ENCODE measurements around the gene HIGD2A.

The HIGD2A gene

GRCh38 chr5:176368726-176369125, 19.8 kb upstream of the HIGD2A start:
- no peak for DNase-seq (ENCODE audit: low read depth in 1 of 2, low spot score in 1 of 2)

DNA sequence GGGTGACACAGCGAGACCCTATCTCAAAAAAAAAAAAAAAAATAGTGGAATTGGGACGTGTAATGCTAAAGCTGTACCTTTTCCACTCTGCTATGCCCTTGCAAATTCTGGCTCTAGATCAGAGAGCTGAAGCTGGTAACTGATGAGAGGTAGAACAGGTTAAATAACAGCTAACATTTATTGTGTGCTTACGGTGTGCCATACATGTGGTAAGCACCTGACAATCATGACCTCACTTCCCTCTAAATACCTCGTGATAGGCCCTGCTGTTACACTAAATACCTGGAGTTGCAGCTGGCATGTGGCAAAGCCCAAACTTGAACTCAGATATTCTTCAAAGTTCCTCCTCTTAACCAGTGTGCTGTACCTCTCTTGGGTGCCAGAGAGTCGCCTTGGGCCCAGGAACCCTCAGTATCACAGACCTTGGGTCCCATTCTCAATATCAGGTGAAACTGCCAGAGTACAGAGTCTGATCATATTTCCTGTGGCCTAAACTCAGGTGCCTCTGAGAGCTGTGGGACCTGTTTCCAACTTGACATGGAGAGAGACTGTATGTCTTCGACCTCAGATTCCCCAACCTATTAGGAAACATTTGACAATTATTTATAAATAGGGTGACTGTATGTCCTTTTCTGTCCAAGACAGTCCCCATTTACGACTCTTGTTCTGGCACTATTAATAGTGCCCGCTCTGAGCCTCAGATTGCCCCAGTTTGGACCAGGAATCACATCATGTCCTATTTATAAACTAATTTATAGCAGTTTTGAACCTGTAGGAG, 18.4 kb upstream of the HIGD2A start:
- no peak for DNase-seq (ENCODE audit: low read depth in 1 of 2, low spot score in 1 of 2)

DNA sequence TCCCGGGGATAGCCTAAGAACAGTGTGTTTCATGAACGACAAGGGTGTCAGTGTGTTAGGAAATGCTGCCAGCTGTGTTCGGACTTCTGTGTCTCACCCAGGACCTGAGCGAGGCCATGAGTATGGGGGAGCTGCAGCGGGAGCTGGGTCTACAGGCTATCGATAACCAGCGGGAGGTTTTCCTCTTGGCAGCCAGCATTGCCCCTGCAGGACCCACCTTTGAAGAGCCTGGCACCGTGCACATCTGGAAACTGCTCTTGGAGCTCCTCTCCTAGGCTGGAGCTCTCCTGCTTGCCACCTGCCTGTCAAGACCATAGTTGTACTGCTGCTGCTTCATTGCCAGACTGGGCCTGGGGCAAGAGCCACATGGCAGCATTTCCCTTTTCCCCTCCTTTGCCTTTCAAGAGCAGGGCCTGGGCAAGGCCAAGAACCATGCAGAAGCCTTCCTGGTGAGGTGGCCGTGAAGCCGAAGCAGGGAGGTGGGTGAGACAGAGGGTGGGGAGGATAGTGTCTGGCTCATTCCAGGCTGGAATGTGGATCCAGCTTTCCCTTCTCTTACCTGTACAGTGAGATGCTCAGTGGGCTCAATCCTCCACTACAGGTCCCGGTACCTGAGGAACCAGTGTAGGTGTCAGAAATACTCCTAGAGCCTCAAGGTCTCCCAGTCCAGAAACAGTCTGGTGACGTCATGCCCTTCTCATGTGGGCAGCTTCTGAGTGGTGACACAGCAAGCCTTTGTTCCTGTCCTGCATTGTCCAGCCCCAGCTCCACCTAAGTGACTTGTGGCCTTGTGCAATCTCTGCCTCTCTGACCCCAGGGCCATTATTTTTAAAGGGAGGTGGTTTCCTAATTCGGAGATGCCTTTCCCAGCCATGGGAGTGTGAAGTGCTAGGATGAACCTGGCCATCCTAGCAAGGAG, 16.7 kb upstream of the HIGD2A start:
- no peak for DNase-seq (ENCODE audit: low read depth in 1 of 2, low spot score in 1 of 2)

GRCh38 chr5:176373100-176373818, 15.3 kb upstream of the HIGD2A start:
- no peak for DNase-seq (ENCODE audit: low read depth in 1 of 2, low spot score in 1 of 2)

- no peak for DNase-seq (ENCODE audit: low read depth in 1 of 2, low spot score in 1 of 2)
Observed at GRCh38 chr5:176379881-176380280, 8.7 kb upstream of the HIGD2A start.

GRCh38 chr5:176381423-176381822, 7.1 kb upstream of the HIGD2A start:
- DNase-seq (ENCODE audit: low read depth in 1 of 2, low spot score in 1 of 2), result no peak

DNA sequence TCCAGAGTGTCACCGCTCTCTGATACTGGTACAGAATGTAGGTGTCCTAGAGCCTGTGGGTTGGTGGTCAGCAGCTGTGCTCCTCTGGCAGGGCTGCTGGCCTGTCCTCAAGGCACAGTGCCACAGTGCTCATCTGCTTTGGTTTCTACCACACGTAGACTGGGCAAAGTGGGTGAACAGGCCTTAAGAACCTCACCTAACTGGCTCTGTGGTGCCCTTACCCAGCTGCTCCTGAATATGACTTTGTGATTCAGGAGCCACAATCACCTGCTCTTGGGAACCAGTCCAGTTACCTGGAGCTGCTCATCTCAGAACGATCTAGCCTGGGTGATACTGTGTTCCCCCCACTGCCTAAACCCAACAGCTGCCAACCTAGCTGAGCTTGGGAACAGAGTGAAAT, 6.6 kb upstream of the HIGD2A start:
- DNase-seq (ENCODE audit: low read depth in 1 of 2, low spot score in 1 of 2), result no peak

DNA sequence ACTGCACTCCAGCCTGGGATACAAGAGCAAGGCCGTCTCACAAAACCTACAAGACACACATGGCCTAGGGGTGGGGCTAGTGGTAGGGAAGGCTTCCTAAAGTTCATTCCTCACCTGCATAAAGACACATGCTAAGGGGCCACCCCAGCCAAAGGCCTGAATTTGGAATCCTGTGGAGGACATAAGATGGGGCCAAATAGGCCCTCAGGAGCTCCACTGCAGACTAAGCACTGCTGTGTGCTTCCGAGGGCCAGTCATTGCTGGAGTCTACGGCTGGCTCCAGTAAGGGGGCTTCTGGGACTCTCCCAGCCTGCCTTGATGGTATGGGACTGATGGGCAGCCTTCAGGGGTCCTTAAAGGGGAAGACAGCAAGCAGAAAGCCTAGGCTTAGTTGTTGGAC, 5.8 kb upstream of the HIGD2A start:
- no peak for DNase-seq (ENCODE audit: low read depth in 1 of 2, low spot score in 1 of 2)

DNA sequence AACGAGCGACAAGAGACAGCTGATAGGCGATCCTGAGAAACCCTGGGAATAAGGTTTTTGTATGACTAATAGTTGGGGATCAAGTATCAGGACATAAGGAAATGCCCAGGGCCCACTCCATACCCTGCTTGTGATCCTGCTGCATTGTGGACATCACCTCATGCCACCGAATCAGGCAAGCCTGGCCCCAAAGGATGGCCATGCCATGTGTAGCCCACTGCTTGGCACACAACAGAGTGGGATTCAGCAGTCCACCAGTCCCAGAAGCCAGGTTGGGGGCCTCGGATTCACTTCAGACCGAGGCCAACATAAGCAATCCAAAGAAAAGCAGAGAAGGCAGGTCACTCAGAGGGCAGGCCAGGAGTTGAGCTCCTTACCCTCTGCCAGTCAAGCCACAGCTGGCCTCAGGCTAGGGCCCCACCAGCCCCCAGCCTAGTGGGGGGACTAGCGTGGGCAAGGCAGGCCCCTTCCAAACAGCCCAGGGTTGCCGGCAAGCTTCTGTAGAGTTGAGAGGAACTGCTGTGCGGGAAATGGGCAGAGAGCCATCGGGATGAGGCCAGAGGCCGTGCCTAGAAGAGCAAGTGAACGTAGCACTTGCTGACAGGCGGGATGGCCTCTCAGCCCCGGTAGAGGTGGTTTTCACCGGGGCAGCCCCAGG, 5.2 kb upstream of the HIGD2A start:
- no peak for DNase-seq (ENCODE audit: low read depth in 1 of 2, low spot score in 1 of 2)

DNA sequence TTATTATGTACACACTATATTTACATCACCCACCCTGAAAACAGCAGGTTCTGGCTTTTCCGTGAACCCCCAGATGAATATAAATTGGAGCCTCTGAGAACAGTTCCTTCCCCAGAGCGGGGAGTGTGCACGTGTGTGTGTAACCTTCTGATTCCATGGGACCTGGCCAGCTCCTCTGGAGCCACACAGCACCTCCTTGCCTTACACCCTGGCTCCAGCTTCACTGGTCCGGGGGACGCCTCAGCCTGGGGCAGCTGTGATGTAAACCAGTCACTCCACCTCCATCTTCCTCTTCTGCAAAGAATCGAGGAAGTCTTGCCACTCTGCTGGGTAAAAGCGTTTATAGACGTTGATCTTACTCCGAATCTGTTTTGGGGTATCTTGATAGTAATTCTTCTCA, 4.6 kb upstream of the HIGD2A start:
- DNase-seq (ENCODE audit: low read depth in 1 of 2, low spot score in 1 of 2), result no peak

DNA sequence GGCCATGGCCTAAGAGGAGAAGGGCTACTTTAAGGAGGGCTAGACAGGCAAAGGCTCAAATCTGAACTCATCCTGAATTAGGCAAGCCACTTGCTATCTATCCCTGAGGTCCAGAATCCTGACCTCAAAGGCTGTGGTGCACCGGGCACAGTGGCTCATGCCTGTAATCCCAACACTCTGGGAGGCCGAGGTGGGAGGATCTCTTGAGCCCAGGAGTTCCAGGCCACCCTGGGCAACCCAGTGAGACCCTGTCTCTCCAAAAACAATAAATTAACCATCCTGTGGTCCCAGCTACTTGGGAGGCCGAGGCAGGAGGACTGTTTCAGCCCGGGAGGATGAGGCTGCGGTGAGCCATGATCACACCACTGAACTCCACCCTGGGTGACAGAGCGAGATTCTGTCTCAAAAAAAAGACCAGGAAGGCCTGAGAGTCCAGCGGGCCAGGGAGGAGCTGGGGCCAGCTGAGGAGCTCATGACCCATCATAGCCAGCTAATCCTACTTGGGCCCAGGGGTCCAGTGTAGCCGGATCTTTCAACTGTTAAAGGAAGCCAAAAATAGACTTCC, 4.1 kb upstream of the HIGD2A start:
- no peak for DNase-seq (ENCODE audit: low read depth in 1 of 2, low spot score in 1 of 2)

DNA sequence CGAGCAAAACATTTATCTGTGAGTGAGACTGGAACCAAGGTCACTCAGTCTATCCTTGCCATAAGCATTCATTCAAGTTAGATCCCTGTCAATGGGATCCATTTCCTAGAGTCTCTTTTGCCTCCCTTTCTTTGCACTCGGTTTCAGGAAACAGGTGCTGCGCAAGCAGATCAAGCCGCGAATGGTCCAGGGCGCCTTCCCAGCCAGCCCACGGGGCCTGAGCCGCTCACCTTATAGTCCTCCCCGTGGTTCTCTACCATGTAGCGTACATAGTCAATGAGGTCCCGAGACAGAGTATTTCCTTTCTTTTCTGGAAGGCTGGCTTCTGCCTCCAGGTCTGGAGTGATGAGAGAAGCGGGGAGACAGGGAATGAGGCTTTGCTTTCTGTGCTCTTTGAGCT, 3.6 kb upstream of the HIGD2A start:
- DNase-seq (ENCODE audit: low read depth in 1 of 2, low spot score in 1 of 2), result no peak

DNA sequence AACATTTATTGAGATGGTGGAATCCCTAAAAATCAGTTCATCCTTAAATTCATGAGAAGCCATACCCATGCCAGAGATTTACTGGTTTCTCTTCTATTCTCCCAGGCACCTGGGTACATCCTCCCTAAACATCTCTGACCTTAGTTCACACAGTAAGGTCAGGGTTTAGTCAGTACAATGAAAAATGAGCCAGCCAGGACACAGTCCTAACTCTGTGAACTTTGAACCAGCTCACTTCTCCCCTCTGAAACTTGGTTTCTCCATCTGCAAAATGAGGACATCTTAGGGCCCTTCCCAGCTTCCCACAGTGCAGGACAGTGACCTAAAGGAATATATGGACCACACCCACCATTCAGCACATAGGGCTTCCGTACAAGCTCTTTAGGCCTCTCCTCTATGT, 2.1 kb upstream of the HIGD2A start:
- no peak for DNase-seq (ENCODE audit: low read depth in 1 of 2, low spot score in 1 of 2)

GRCh38 chr5:176387384-176387925, 1.1 kb upstream of the HIGD2A start:
- DNase-seq (ENCODE audit: low read depth in 1 of 2, low spot score in 1 of 2), result no peak

- no peak for DNase-seq (ENCODE audit: low read depth in 1 of 2, low spot score in 1 of 2)
Observed at GRCh38 chr5:176388003-176388443, 528 bp upstream of the HIGD2A start.

GRCh38 chr5:176389135-176390123, 878 bp downstream of the HIGD2A start:
- DNase-seq (ENCODE audit: low read depth in 1 of 2, low spot score in 1 of 2), result no peak

GRCh38 chr5:176391479-176391878, 2.9 kb downstream of the HIGD2A start:
- DNase-seq (ENCODE audit: low read depth in 1 of 2, low spot score in 1 of 2), result no peak

DNA sequence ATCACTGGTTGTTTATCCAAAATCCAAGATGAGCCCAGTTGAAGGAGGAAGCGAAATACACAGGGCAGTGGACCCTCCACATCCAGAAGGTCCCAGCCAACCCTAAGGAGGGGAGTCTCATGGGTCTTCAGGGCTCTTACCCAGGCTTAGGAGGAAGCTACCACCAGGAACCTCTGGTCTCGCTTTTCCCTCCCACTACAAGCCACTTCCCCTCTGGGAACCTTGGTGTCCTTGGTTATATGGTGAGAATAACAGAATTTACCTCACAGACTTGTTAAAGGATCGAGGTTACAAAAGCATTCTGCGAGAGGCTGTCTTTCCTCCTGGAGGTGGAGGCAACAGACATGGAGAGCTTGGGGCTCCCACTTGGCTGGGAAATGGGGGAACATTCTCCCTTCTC, 3.4 kb downstream of the HIGD2A start:
- DNase-seq (ENCODE audit: low read depth in 1 of 2, low spot score in 1 of 2), result no peak

DNA sequence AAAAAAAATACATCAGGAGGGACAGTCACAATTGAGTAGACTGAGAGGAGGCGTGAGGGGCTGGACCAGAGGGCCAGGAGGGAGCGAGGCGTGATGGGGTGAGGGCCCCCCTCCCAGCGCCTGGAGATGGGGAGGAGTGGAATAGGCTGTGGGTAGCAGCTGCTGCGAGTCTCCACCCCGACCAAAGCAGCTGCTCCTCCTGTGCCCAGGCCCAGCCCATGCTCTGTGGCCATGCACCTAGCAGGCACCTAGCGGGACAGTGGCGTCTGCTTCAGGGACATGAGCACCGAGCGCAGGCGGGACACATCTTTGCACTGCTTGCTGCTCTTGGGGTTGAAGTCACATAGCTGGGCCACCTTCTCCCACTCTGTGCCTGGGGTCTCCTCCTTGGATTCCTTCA, 4.0 kb downstream of the HIGD2A start:
- DNase-seq (ENCODE audit: low read depth in 1 of 2, low spot score in 1 of 2), result no peak

All from activated T-helper 1 cell treated with anti-CD3 and anti-CD28 coated beads, Interleukin-2, amount 50 U/mL, for 16 hours (primary cell).